ENCODE measurements around the gene MYO9A. TPM values are rescaled to one million over a fixed set of nuclear protein-coding genes. Genes with fewer than 3 reads are reported as not detected.

The MYO9A gene
- total RNA-seq, 1 donor from 2014 or later: 41.8 TPM

DNA sequence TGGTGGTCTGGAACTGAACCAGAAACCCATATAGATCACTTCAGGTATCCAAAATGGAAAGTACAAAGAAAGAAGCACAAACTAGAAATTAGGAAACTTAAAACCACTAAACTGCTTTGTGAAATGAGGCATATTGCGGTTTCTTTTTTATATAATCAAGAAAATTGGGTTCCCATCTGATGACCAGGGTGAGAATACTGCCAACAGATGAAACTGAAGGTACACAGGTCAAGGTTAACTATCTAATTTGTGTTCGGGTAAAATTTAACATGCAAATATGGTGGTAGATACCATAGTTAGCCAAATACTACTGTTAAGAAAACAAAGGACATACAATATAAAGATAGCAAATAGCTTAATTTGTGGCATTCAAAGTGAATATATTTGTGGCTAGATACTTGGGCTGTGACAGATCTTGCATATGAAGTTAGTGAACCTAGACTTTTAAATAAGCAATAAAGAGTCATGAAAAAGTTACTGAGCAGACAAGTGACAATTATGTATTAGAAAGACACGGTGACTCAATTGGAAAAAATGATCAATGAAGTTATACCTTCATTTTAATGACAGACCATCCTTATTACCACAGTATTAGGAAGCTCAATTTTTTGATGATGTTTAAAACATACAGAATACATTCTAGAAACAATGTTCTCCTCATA lies 180.2 kb downstream of the MYO9A start:
- H3K36me3 Mint-ChIP-seq (ENCODE audit: low read depth): peaks cover 13% of the 10 kb centered on the region
- no peak for DNase-seq (ENCODE audit: low spot score)
- no peaks in the 10 kb centered on the region for H3K9me3 Mint-ChIP-seq (ENCODE audit: low read depth)
- no peak overlapping the region for H3K4me3 Mint-ChIP-seq (ENCODE audit: unreplicated experiment)
- no peaks in the 10 kb centered on the region for H3K27me3 Mint-ChIP-seq (ENCODE audit: low read depth)
- TF ChIP-seq, protein P1, sequence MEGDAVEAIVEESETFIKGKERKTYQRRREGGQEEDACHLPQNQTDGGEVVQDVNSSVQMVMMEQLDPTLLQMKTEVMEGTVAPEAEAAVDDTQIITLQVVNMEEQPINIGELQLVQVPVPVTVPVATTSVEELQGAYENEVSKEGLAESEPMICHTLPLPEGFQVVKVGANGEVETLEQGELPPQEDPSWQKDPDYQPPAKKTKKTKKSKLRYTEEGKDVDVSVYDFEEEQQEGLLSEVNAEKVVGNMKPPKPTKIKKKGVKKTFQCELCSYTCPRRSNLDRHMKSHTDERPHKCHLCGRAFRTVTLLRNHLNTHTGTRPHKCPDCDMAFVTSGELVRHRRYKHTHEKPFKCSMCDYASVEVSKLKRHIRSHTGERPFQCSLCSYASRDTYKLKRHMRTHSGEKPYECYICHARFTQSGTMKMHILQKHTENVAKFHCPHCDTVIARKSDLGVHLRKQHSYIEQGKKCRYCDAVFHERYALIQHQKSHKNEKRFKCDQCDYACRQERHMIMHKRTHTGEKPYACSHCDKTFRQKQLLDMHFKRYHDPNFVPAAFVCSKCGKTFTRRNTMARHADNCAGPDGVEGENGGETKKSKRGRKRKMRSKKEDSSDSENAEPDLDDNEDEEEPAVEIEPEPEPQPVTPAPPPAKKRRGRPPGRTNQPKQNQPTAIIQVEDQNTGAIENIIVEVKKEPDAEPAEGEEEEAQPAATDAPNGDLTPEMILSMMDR (IDR thresholded peaks at IDR 0.05): no peak
- H3K4me1 Mint-ChIP-seq (ENCODE audit: low read depth): peaks cover 3% of the 10 kb centered on the region
- no peak overlapping the region for H3K27ac Mint-ChIP-seq (ENCODE audit: unreplicated experiment)

DNA sequence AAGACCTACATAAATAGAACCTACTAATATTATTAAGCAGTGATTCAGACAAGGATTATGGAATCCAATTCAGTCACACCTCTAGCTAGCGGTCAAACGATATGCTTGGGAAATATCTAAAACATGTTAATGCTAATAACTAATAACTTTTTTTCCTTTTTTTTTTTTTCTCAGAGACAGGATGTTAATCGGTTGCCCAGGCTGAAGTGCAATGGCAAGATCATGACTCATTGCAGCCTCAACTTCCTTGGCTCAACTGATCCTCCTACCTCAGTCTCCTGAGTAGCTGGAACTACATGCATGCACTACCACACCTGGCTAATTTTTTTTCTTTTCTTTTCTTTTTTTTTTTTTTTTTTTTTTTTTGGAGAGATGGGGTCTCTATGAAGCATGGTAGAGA lies 183.5 kb downstream of the MYO9A start:
- Mint-ChIP-seq H3K4me1 (ENCODE audit: low read depth) (peaks cover 3% of the 10 kb centered on the region), H3K36me3 (ENCODE audit: low read depth) (peaks cover 37% of the 10 kb centered on the region), H3K9me3 (ENCODE audit: low read depth) (peaks cover 19% of the 10 kb centered on the region), H3K27me3 (ENCODE audit: low read depth) (no peaks in the 10 kb centered on the region), H3K4me3 (ENCODE audit: unreplicated experiment) (no peak overlapping the region), H3K27ac (ENCODE audit: unreplicated experiment) (no peak overlapping the region)
- DNase-seq (ENCODE audit: low spot score): no peak
- TF ChIP-seq, protein P1 (IDR thresholded peaks at IDR 0.05): no peak

DNA sequence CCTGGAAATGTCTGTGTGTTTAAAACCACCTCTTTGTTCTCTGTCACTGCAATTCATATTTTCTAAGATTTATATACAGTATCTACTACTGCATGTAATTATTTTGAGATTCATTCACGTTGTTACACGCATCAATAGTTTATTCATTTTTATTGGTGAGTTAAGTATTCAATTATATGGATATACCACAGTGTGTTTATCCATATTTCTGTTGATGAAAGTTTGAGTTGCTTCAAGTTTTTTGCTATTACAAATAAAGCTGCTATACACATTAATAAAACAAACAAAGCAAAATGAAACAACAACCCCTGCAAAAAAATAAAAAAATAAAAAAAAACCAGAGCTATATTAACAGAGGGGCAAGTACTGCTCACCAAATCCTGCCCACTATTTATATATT lies 185.3 kb downstream of the MYO9A start:
- H3K4me1 Mint-ChIP-seq (ENCODE audit: low read depth): peaks cover 3% of the 10 kb centered on the region
- no peak for DNase-seq (ENCODE audit: low spot score)
- peaks cover 19% of the 10 kb centered on the region for H3K9me3 Mint-ChIP-seq (ENCODE audit: low read depth)
- TF ChIP-seq, protein P1 (IDR thresholded peaks at IDR 0.05): no peak
- no peaks in the 10 kb centered on the region for H3K27me3 Mint-ChIP-seq (ENCODE audit: low read depth)
- no peak overlapping the region for H3K27ac Mint-ChIP-seq (ENCODE audit: unreplicated experiment)
- H3K36me3 Mint-ChIP-seq (ENCODE audit: low read depth): peaks cover 35% of the 10 kb centered on the region
- no peak overlapping the region for H3K4me3 Mint-ChIP-seq (ENCODE audit: unreplicated experiment)

DNA sequence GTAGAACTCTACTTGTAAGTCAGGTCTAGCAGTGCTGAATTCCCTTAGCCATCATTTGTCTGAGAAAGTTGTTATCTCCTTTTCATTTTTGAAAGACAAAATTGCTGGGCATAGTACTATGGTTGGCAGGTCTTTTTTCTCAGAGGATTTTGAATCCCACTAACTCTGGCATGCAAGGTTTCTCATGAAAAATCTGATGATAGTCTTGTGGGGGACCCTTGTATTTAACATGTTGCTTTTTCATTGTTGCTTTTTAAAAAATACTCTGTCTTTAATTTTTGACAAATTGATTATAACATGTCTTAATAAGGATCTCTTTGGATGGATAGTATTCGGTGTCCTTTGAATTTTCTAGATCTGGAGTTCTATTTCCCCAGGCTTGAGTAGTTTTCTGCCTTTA lies 186.7 kb downstream of the MYO9A start:
- Mint-ChIP-seq H3K27me3 (ENCODE audit: low read depth) (no peaks in the 10 kb centered on the region), H3K27ac (ENCODE audit: unreplicated experiment) (no peak overlapping the region), H3K36me3 (ENCODE audit: low read depth) (peaks cover 37% of the 10 kb centered on the region), H3K9me3 (ENCODE audit: low read depth) (peaks cover 19% of the 10 kb centered on the region), H3K4me1 (ENCODE audit: low read depth) (no peaks in the 10 kb centered on the region), H3K4me3 (ENCODE audit: unreplicated experiment) (no peak overlapping the region)
- TF ChIP-seq, protein P1 (IDR thresholded peaks at IDR 0.05): no peak
- DNase-seq (ENCODE audit: low spot score): no peak

DNA sequence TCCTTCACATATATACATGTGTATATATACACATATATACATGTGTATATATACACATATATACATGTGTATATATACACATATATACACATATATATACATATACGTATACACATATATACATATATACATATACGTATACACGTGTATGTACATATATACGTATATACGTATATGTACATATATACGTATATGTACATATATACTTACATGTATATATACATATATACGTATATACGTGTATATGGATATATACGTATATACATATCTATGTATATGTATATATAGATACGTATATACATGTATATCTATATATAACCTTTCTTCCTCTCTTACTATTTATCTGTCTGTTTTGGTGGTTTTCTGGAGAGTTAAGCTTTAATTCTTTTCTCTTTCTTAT lies 192.8 kb downstream of the MYO9A start:
- Mint-ChIP-seq H3K4me1 (ENCODE audit: low read depth) (no peaks in the 10 kb centered on the region), H3K9me3 (ENCODE audit: low read depth) (no peaks in the 10 kb centered on the region), H3K27me3 (ENCODE audit: low read depth) (no peaks in the 10 kb centered on the region), H3K36me3 (ENCODE audit: low read depth) (peaks cover 9% of the 10 kb centered on the region), H3K27ac (ENCODE audit: unreplicated experiment) (no peak overlapping the region), H3K4me3 (ENCODE audit: unreplicated experiment) (no peak overlapping the region)
- TF ChIP-seq, protein P1 (IDR thresholded peaks at IDR 0.05): no peak
- DNase-seq (ENCODE audit: low spot score): no peak

All from chondrocyte (in vitro differentiated cells).